HG03175 (cell line): ENCODE measurements around the gene PRMT1.

Experiments used
- ATAC-seq: cut with Tn5 transposase; IDR thresholded peaks from one replicate; pipeline ENCODE4 v1.9.1; 2021; ENCODE audit warnings: mild to moderate bottlenecking, moderate library complexity; ENCODE audit not compliant: unreplicated experiment

Gene PRMT1

GRCh38 chr19:49666120-49666444 lies 11.0 kb upstream of the PRMT1 start:
- no peak for ATAC-seq

- ATAC-seq: no peak
These were observed 9.6 kb upstream of the PRMT1 start for GRCh38 chr19:49667473-49667872.

GRCh38 chr19:49669516-49669915 lies 7.6 kb upstream of the PRMT1 start:
- ATAC-seq: no peak

GRCh38 chr19:49672131-49672919 lies 4.7 kb upstream of the PRMT1 start:
- ATAC-seq: no peak

- peak; percentile 22 for ATAC-seq
These were observed 811 bp upstream of the PRMT1 start for GRCh38 chr19:49676136-49676783.

GRCh38 chr19:49676784-49677230 lies 264 bp upstream of the PRMT1 start:
- peak; percentile 62 for ATAC-seq

GRCh38 chr19:49677901-49678674 lies 1.0 kb downstream of the PRMT1 start:
- no peak for ATAC-seq

GRCh38 chr19:49678985-49679770 lies 2.1 kb downstream of the PRMT1 start:
- ATAC-seq: no peak

GRCh38 chr19:49679771-49680413 lies 2.8 kb downstream of the PRMT1 start:
- no peak for ATAC-seq

GRCh38 chr19:49680421-49681351 lies 3.6 kb downstream of the PRMT1 start:
- no peak for ATAC-seq

- no peak for ATAC-seq
These were observed 4.8 kb downstream of the PRMT1 start for GRCh38 chr19:49681830-49682229.

GRCh38 chr19:49682274-49682673 lies 5.2 kb downstream of the PRMT1 start:
- no peak for ATAC-seq

- ATAC-seq: no peak
These were observed 6.8 kb downstream of the PRMT1 start for GRCh38 chr19:49683814-49684250.

GRCh38 chr19:49684251-49684982 lies 7.3 kb downstream of the PRMT1 start:
- ATAC-seq: no peak

- ATAC-seq: no peak
These were observed 8.0 kb downstream of the PRMT1 start for GRCh38 chr19:49684983-49685553.

GRCh38 chr19:49685845-49686332 lies 8.8 kb downstream of the PRMT1 start:
- ATAC-seq: no peak

- ATAC-seq: no peak
These were observed 9.5 kb downstream of the PRMT1 start for GRCh38 chr19:49686503-49687088.

GRCh38 chr19:49687150-49687549 lies 10.1 kb downstream of the PRMT1 start:
- ATAC-seq: no peak
